Measurements from ENCODE around the gene TPRKB. TPM values are rescaled to one million over a fixed set of nuclear protein-coding genes. Genes with fewer than 3 reads are reported as not detected.
"Not testable (repeated sequence)": the region's sequence is repeated elsewhere in the genome, so short reads cannot be mapped to it uniquely, and the experiment has no call there.

Gene TPRKB
- total RNA-seq, 1 donor from 2014 or later: 19.2 TPM

- Histone ChIP-seq H3K36me3 (peaks cover 96% of the 10 kb centered on the region), H3K27ac (no peak overlapping the region), H3K4me1 (peaks cover 1% of the 10 kb centered on the region), H3K4me3 (no peak overlapping the region), H3K27me3 (no peaks in the 10 kb centered on the region), H3K9me3 (no peaks in the 10 kb centered on the region)
- no peak for TF ChIP-seq CTCF (IDR thresholded peaks at IDR 0.05)
- intact Hi-C loops (cut with DNase I): no loop called here
- DNase-seq: no peak
- no peak for ATAC-seq
Measured at GRCh38 chr2:73764945-73765344, 27.8 kb upstream of the TPRKB start.

- ATAC-seq: no peak
- H3K4me1 ChIP-seq: peaks cover 10% of the 10 kb centered on the region
- no peak overlapping the region for H3K27ac ChIP-seq
- no peaks in the 10 kb centered on the region for H3K27me3 ChIP-seq
- H3K4me3 ChIP-seq: no peak overlapping the region
- TF ChIP-seq CTCF (IDR thresholded peaks at IDR 0.05): no peak
- intact Hi-C loops (cut with DNase I): no loop called here
- DNase-seq: no peak
- H3K36me3 ChIP-seq: peaks cover 75% of the 10 kb centered on the region
- no peaks in the 10 kb centered on the region for H3K9me3 ChIP-seq
Measured at GRCh38 chr2:73762571-73762970, 25.4 kb upstream of the TPRKB start.

GRCh38 chr2:73759904-73760303, 22.8 kb upstream of the TPRKB start:
- peaks cover 10% of the 10 kb centered on the region for H3K4me1 ChIP-seq
- DNase-seq (no peak), ATAC-seq (no peak)
- H3K9me3 ChIP-seq: no peaks in the 10 kb centered on the region
- intact Hi-C loops (cut with DNase I): no loop called here
- no peak overlapping the region for H3K27ac ChIP-seq
- H3K4me3 ChIP-seq: no peak overlapping the region
- peaks cover 65% of the 10 kb centered on the region for H3K36me3 ChIP-seq
- TF ChIP-seq CTCF (IDR thresholded peaks at IDR 0.05): no peak
- H3K27me3 ChIP-seq: no peaks in the 10 kb centered on the region

GRCh38 chr2:73759285-73759764, 22.2 kb upstream of the TPRKB start:
- Histone ChIP-seq H3K27ac (no peak overlapping the region), H3K27me3 (no peaks in the 10 kb centered on the region), H3K9me3 (no peaks in the 10 kb centered on the region), H3K36me3 (peaks cover 60% of the 10 kb centered on the region), H3K4me1 (peaks cover 10% of the 10 kb centered on the region), H3K4me3 (no peak overlapping the region)
- ATAC-seq: no peak
- intact Hi-C loops (cut with DNase I): no loop called here
- no peak for TF ChIP-seq CTCF (IDR thresholded peaks at IDR 0.05)
- no peak for DNase-seq

GRCh38 chr2:73754332-73754731, 17.2 kb upstream of the TPRKB start:
- ATAC-seq, H3K4me3 ChIP-seq: not testable (repeated sequence)
- H3K36me3 ChIP-seq: peaks cover 45% of the 10 kb centered on the region

GRCh38 chr2:73749314-73749713, 12.2 kb upstream of the TPRKB start:
- intact Hi-C loops (cut with DNase I): no loop called here
- no peak for ATAC-seq
- no peaks in the 10 kb centered on the region for H3K4me1 ChIP-seq
- no peak overlapping the region for H3K4me3 ChIP-seq
- peaks cover 47% of the 10 kb centered on the region for H3K36me3 ChIP-seq
- no peaks in the 10 kb centered on the region for H3K9me3 ChIP-seq
- no peak for DNase-seq
- no peaks in the 10 kb centered on the region for H3K27me3 ChIP-seq
- no peak overlapping the region for H3K27ac ChIP-seq
- TF ChIP-seq CTCF (IDR thresholded peaks at IDR 0.05): no peak

More at GRCh38 chr2:73754332-73754731, 17.2 kb upstream of the TPRKB start:
- H3K27me3 ChIP-seq; H3K27ac ChIP-seq; DNase-seq; H3K9me3 ChIP-seq; H3K4me1 ChIP-seq; intact Hi-C loops (cut with DNase I): not testable (repeated sequence)

All from upper lobe of right lung (tissue), 1 donor.